ENCODE measurements around the gene FLG2. TPM values are rescaled to one million over a fixed set of nuclear protein-coding genes. Genes with fewer than 3 reads are reported as not detected.

FLG2 gene
- polyA plus RNA-seq, 1 donor (not counting 4 experiments of a cell fraction or from before 2014, with no cell fraction given): 0.98 TPM

- Histone ChIP-seq H3K9me3 (ENCODE audit: control insufficient read depth, low read depth, low read length) (no peaks in the 10 kb centered on the region), H3K27ac (ENCODE audit: control insufficient read depth, insufficient read depth, low read length) (no peak overlapping the region), H4K20me1 (ENCODE audit: control insufficient read depth, extremely low read depth, insufficient read depth, low read length) (no peaks in the 10 kb centered on the region), H2AFZ (ENCODE audit: control insufficient read depth, low read length) (no peak overlapping the region), H3K9me1 (ENCODE audit: control insufficient read depth, extremely low read depth, insufficient read depth, low read length) (no peaks in the 10 kb centered on the region), H3K4me3 (ENCODE audit: control insufficient read depth in 2 of 3, extremely low read depth in 1 of 3, insufficient read depth in 2 of 3, low read depth in 1 of 3, low read length in 3 of 3) (no peak overlapping the region), H3K4me2 (ENCODE audit: control insufficient read depth, extremely low read depth, insufficient read depth, low read depth, low read length) (no peak overlapping the region), H3K79me2 (ENCODE audit: control insufficient read depth, insufficient read depth, low read length) (no peaks in the 10 kb centered on the region), H3K36me3 (ENCODE audit: control insufficient read depth in 2 of 2, extremely low read depth in 1 of 2, insufficient read depth in 2 of 2, low read length in 2 of 2) (no peaks in the 10 kb centered on the region), H3K4me1 (ENCODE audit: control insufficient read depth, extremely low read depth, insufficient read depth, low read length) (peaks cover 21% of the 10 kb centered on the region), H3K27me3 (ENCODE audit: control insufficient read depth, extremely low read depth, insufficient read depth, low read length) (peaks cover 26% of the 10 kb centered on the region), H3K9ac (ENCODE audit: control insufficient read depth, extremely low read depth, insufficient read depth, low read length) (no peak overlapping the region)
- dilution Hi-C loops (cut with MboI; ENCODE audit: extremely low pct_ligation_motif_present, low sequenced_read_pairs): no loop called here
- FAIRE-seq: peak; percentile 55
- no peak for DNase-seq (ENCODE audit: low read depth, low spot score)
- TF ChIP-seq EZH2 (IDR thresholded peaks at IDR 0.05; ENCODE audit: low read length) (no peak), CTCF (optimal IDR thresholded peaks at IDR 0.05 in 1 of 3, IDR thresholded peaks at IDR 0.05 in 1 of 3, conservative IDR thresholded peaks at IDR 0.05 in 1 of 3; ENCODE audit: extremely low read depth in 1 of 3, insufficient read depth in 2 of 3, low read length in 3 of 3) (no peak)
Observed at GRCh38 chr1:152394151-152394550, 34.3 kb upstream of the FLG2 start.

DNA sequence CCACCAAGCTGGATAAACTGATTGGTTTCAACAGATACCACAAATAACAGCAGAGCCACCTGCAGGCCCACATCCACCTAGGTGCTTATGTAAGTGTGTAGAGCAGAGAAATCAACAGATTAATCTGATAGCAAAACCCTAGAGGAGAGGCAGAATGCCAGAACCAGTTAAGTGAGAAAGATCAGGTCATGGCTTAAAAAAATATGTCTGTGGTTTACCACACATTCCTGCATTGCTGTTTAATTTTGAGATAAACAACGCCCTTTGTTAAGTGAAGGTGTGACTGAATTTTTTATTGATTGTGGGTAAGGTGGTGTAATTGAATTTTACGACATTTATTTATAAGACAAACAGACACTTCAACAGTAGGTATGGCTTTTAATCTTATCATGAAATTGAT is 33.1 kb upstream of the FLG2 start:
- Histone ChIP-seq H3K9me1 (ENCODE audit: control insufficient read depth, extremely low read depth, insufficient read depth, low read length) (no peaks in the 10 kb centered on the region), H3K4me1 (ENCODE audit: control insufficient read depth, extremely low read depth, insufficient read depth, low read length) (peaks cover 21% of the 10 kb centered on the region), H3K27ac (ENCODE audit: control insufficient read depth, insufficient read depth, low read length) (no peak overlapping the region), H2AFZ (ENCODE audit: control insufficient read depth, low read length) (no peak overlapping the region), H3K9ac (ENCODE audit: control insufficient read depth, extremely low read depth, insufficient read depth, low read length) (no peak overlapping the region), H3K79me2 (ENCODE audit: control insufficient read depth, insufficient read depth, low read length) (no peaks in the 10 kb centered on the region), H3K9me3 (ENCODE audit: control insufficient read depth, low read depth, low read length) (no peaks in the 10 kb centered on the region), H3K27me3 (ENCODE audit: control insufficient read depth, extremely low read depth, insufficient read depth, low read length) (peaks cover 25% of the 10 kb centered on the region), H3K36me3 (ENCODE audit: control insufficient read depth in 2 of 2, extremely low read depth in 1 of 2, insufficient read depth in 2 of 2, low read length in 2 of 2) (no peaks in the 10 kb centered on the region), H4K20me1 (ENCODE audit: control insufficient read depth, extremely low read depth, insufficient read depth, low read length) (no peaks in the 10 kb centered on the region), H3K4me3 (ENCODE audit: control insufficient read depth in 2 of 3, extremely low read depth in 1 of 3, insufficient read depth in 2 of 3, low read depth in 1 of 3, low read length in 3 of 3) (no peak overlapping the region), H3K4me2 (ENCODE audit: control insufficient read depth, extremely low read depth, insufficient read depth, low read depth, low read length) (peak overlapping the region; percentile 46)
- DNase-seq (ENCODE audit: low read depth, low spot score) (peak; percentile 73), FAIRE-seq (peak; percentile 98)
- TF ChIP-seq EZH2 (IDR thresholded peaks at IDR 0.05; ENCODE audit: low read length) (no peak), CTCF (optimal IDR thresholded peaks at IDR 0.05 in 1 of 3, IDR thresholded peaks at IDR 0.05 in 1 of 3, conservative IDR thresholded peaks at IDR 0.05 in 1 of 3; ENCODE audit: extremely low read depth in 1 of 3, insufficient read depth in 2 of 3, low read length in 3 of 3) (peak; percentile 13 to 58 (median 23))
- dilution Hi-C loops (cut with MboI; ENCODE audit: extremely low pct_ligation_motif_present, low sequenced_read_pairs): no loop called here

Measured in keratinocyte (primary cell).